ENCODE results near the gene CSE1L. TPM values are rescaled to one million over a fixed set of nuclear protein-coding genes. Genes with fewer than 3 reads are reported as not detected.

The CSE1L gene
- total RNA-seq, 1 donor: 114 TPM

DNA sequence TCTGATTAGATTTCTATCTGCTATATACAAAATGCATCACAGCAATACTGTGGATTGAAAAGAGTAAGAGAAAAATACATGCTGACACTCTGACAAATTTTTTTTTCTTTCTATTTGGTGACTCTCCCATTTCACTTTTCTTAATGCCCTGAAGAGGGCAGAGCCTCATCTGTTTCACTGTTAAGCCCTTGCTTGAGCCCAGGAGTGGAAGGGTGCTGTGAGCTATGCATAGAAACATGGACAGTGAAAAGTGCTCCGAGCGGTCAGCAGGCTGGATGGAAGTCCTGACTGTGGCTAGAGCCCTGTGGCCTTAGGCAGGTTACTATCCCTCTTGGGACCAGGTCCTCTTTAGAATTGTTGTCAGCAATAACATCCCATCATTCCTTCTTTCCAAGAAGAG is 17.4 kb upstream of the CSE1L start:
- H3K4me3 ChIP-seq (ENCODE audit: low read depth, low read length): no peak overlapping the region
- peak; percentile 30 for DNase-seq (ENCODE audit: low read depth)
- TF ChIP-seq, protein P1, sequence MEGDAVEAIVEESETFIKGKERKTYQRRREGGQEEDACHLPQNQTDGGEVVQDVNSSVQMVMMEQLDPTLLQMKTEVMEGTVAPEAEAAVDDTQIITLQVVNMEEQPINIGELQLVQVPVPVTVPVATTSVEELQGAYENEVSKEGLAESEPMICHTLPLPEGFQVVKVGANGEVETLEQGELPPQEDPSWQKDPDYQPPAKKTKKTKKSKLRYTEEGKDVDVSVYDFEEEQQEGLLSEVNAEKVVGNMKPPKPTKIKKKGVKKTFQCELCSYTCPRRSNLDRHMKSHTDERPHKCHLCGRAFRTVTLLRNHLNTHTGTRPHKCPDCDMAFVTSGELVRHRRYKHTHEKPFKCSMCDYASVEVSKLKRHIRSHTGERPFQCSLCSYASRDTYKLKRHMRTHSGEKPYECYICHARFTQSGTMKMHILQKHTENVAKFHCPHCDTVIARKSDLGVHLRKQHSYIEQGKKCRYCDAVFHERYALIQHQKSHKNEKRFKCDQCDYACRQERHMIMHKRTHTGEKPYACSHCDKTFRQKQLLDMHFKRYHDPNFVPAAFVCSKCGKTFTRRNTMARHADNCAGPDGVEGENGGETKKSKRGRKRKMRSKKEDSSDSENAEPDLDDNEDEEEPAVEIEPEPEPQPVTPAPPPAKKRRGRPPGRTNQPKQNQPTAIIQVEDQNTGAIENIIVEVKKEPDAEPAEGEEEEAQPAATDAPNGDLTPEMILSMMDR (IDR thresholded peaks at IDR 0.05; ENCODE audit: insufficient read depth, low read depth, low read length): peak; percentile 51

DNA sequence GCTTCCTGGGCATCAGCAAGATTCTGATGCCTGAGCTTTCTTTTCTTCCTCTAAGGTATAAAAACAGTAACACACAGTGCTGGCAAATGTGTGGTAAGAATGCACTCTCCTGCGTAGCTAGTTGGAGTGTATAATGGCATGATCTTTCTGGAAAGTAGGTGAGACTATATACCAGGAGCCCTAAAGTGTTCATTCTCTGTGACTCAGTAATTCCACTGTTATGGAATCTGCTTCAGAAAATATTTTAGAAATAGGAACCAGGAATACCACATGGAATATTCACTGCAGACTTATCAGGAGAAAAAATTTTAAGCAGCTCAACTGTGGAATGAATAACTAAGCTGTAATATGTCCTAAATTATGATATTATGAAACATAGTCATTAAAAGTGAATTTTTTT is 16.9 kb upstream of the CSE1L start:
- peak; percentile 36 for DNase-seq (ENCODE audit: low read depth)
- TF ChIP-seq, protein P1 (IDR thresholded peaks at IDR 0.05; ENCODE audit: insufficient read depth, low read depth, low read length): no peak
- H3K4me3 ChIP-seq (ENCODE audit: low read depth, low read length): no peak overlapping the region

DNA sequence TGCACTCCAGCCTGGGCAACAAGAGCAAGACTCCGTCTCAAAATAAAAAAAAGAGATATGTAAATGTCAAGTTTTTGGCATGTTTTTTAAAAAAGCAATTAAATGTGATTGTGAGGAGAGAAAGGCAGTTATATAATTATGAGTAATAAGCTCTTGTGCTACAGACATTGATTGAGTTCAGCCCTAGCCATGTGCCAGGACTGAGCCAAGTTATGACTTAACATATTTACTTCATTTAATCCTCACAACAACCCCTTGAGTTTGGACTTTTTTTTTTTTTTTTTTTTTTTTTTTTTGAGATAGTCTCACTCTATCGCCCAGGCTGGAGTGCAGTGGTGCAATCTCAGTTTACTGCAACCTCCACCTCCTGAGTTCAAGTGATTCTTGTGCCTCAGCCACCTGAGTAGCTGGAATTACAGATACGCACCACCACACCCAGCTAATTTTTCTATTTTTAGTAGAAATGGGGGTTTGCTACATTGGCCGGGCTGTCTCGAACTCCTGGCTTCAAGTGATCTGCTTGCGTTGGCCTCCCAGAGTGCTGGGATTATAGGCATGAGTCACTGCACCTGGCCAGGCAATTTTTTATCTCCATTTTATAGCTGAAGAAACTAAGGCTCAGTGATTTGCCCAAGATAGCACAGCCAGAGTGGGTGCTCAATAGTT is 15.0 kb upstream of the CSE1L start:
- TF ChIP-seq, protein P1 (IDR thresholded peaks at IDR 0.05; ENCODE audit: insufficient read depth, low read depth, low read length): no peak

DNA sequence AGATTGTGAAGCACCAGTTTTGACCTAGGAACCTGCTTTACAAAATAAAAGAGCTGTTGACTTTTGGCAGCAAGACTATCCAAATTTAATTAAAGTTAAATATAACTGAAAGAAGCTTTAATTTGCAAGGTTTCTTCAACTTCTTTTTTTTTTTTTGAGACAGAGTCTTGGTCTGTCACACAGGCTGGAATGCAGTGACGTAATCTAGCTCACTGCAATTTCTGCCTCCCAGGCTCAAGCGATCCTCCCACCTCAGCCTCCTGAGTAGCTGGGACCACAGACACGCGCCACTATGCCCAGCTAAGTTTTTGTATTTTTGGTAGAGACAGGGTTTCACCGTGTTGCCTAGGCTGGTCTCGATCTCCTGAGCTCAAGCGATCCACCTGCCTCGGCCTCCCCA is 13.7 kb upstream of the CSE1L start:
- DNase-seq (ENCODE audit: low read depth): no peak
- no peak overlapping the region for H3K4me3 ChIP-seq (ENCODE audit: low read depth, low read length)
- TF ChIP-seq, protein P1 (IDR thresholded peaks at IDR 0.05; ENCODE audit: insufficient read depth, low read depth, low read length): no peak

More for the DNA sequence above, 15.0 kb upstream of the CSE1L start:
- H3K4me3 ChIP-seq (ENCODE audit: low read depth, low read length): no peak overlapping the region
- DNase-seq (ENCODE audit: low read depth): no peak

DNA sequence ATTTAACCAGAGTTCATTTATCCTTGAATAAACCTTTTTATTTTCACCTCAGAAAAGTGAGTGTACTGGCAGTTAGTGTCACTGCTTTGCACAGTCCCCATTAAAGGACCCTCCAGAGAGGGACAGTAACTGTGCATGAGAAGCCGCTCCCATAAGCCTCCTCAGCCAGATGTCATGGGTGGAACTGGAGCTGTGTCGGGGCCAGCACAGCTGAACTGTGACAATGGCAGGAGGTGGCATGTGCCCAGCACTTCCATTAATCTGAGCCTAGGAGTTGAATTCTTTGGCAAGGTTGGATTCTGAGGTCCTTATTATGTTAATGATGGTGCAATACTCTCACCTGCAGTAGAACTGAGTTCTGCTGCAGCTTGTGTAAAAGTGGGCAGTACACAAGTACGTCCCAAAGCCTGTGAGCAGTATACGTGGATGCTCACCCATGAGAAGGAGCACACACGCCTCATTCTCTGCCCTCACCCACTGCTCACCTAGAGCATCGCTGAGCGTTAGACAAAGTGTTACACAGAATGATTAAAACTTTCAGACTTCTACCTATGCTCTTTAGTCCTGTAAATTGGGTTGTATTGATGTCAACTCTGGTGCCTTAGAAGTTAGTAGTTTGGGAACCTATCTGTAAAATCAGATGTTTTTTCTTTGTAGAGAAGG is 11.9 kb upstream of the CSE1L start:
- TF ChIP-seq, protein P1 (IDR thresholded peaks at IDR 0.05; ENCODE audit: insufficient read depth, low read depth, low read length): no peak
- no peak overlapping the region for H3K4me3 ChIP-seq (ENCODE audit: low read depth, low read length)
- no peak for DNase-seq (ENCODE audit: low read depth)

DNA sequence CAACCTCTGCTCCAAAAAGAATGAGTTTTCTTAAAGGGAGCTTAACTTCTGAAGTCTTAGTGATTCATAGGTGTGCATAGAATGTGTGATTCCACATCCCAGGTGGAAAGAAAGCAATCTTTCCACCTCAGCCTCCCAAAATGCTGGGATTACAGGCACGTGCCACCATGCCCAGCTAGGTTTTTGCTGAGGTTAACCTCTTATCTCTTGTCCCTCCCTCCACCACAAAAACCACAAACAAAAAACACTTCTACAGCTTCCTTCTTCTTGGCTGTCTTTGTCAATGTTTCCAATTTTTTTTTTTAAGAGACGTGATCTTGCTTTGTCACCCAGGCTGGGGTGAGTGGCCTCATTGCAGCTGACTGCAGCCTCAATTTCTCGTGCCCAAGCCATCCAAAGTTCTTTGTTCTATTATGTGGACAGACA is 8.1 kb upstream of the CSE1L start:
- DNase-seq (ENCODE audit: low read depth): peak; percentile 31
- TF ChIP-seq, protein P1 (IDR thresholded peaks at IDR 0.05; ENCODE audit: insufficient read depth, low read depth, low read length): no peak
- no peak overlapping the region for H3K4me3 ChIP-seq (ENCODE audit: low read depth, low read length)
